CD14-positive monocyte (primary cell): ENCODE data around the gene NAA10. TPM values are rescaled to one million over a fixed set of nuclear protein-coding genes. Genes with fewer than 3 reads are reported as not detected.

Experiments used
- DNase-seq, 3 donors: peaks; one replicate each; pipeline ENCODE4 v3.0.0-alpha.2; 2011 to 2022
- H2AFZ ChIP-seq: 2 replicates; pipeline ENCODE4 v1.6.0; 2012; ENCODE audit warnings: mild to moderate bottlenecking, low read depth, low read length, inconsistent platforms; ENCODE audit not compliant: insufficient read depth, poor library complexity, severe bottlenecking
- H3K27ac ChIP-seq, 2 donors: 1 replicate in 1 of 2; 2 replicates in 1 of 2; pipeline ENCODE4 v1.5.1; 2012 to 2013; ENCODE audit warnings: low read length in 2 of 2, control low read depth in 1 of 2, inconsistent platforms in 1 of 2, low read depth in 1 of 2, mild to moderate bottlenecking in 1 of 2
- H3K27me3 ChIP-seq, 2 donors: one replicate each; pipeline versions ENCODE4 v1.6.0 to v1.6.1; 2011 to 2013; ENCODE audit warnings: low read length in 2 of 2; ENCODE audit not compliant: control insufficient read depth in 2 of 2, insufficient read depth in 2 of 2
- H3K36me3 ChIP-seq, 2 donors: replicated peaks in 1 of 2; 1 replicate in 1 of 2; 2 replicates in 1 of 2; pipeline versions ENCODE4 v1.5.1 to v1.6.1; 2012 to 2013; ENCODE audit warnings: low read length in 2 of 2, control low read depth in 1 of 2, inconsistent platforms in 1 of 2, mild to moderate bottlenecking in 1 of 2; ENCODE audit not compliant: insufficient read depth in 2 of 2, control insufficient read depth in 1 of 2
- H3K4me1 ChIP-seq, 2 donors: 1 replicate in 1 of 2; 2 replicates in 1 of 2; pipeline versions ENCODE4 v1.5.1 to v1.6.1; 2012 to 2013; ENCODE audit warnings: low read length in 2 of 2, control low read depth in 1 of 2, inconsistent platforms in 1 of 2, mild to moderate bottlenecking in 1 of 2, moderate library complexity in 1 of 2; ENCODE audit not compliant: insufficient read depth in 2 of 2, control insufficient read depth in 1 of 2
- H3K4me2 ChIP-seq: replicated peaks from 2 replicates; pipeline ENCODE3; 2012; ENCODE audit warnings: low read length, moderate library complexity, mild to moderate bottlenecking; ENCODE audit not compliant: poor library complexity, severe bottlenecking; ENCODE audit errors: extremely low read depth
- H3K4me3 ChIP-seq, 3 experiments: fragments of 200-600 bp in 1 of 3; sonication (generic) in 1 of 3; replicated peaks in 1 of 3; 1 replicate in 2 of 3; 2 replicates in 1 of 3; pipeline ENCODE4 v1.5.1; 2011 to 2013; ENCODE audit warnings: low read length in 3 of 3, mild to moderate bottlenecking in 3 of 3, control low read depth in 2 of 3, low read depth in 2 of 3, inconsistent platforms in 1 of 3, moderate library complexity in 1 of 3
- H3K79me2 ChIP-seq: 2 replicates; pipeline ENCODE4 v1.6.0; 2012; ENCODE audit warnings: mild to moderate bottlenecking, control low read depth, inconsistent platforms, low read length, moderate library complexity; ENCODE audit not compliant: insufficient read depth
- H3K9ac ChIP-seq: 2 replicates; pipeline ENCODE4 v1.6.0; 2017; ENCODE audit warnings: low read length, mild to moderate bottlenecking; ENCODE audit not compliant: insufficient read depth, poor library complexity, severe bottlenecking
- H3K9me3 ChIP-seq, 2 donors: replicated peaks in 1 of 2; 1 replicate in 1 of 2; 2 replicates in 1 of 2; pipeline versions ENCODE4 v1.5.1 to v1.6.1; 2012 to 2013; ENCODE audit warnings: low read length in 2 of 2, control low read depth in 1 of 2; ENCODE audit not compliant: control insufficient read depth in 1 of 2, insufficient read depth in 1 of 2
- H4K20me1 ChIP-seq: 2 replicates; pipeline ENCODE4 v1.6.0; 2012; ENCODE audit warnings: mild to moderate bottlenecking, low read length, control low read depth, moderate library complexity; ENCODE audit not compliant: insufficient read depth
- H3K27ac Mint-ChIP-seq, 7 donors: one replicate each; pipeline ENCODE4 v1.8.0; 2020; ENCODE audit warnings: mild to moderate bottlenecking in 7 of 7, mixed read lengths in 7 of 7, moderate library complexity in 6 of 7, inconsistent platforms in 2 of 7
- H3K27me3 Mint-ChIP-seq, 3 donors: one replicate each; pipeline ENCODE4 v1.8.0; 2021 to 2022; ENCODE audit warnings: low read depth in 3 of 3, mild to moderate bottlenecking in 3 of 3, mixed read lengths in 3 of 3, moderate library complexity in 3 of 3, inconsistent platforms in 1 of 3
- H3K36me3 Mint-ChIP-seq, 2 donors: one replicate each; pipeline ENCODE4 v1.8.0; 2020; ENCODE audit warnings: mixed read lengths in 2 of 2, inconsistent platforms in 1 of 2, mild to moderate bottlenecking in 1 of 2
- H3K4me1 Mint-ChIP-seq: one replicate; pipeline ENCODE4 v1.8.0; 2020; ENCODE audit warnings: mild to moderate bottlenecking, mixed read lengths
- H3K4me3 Mint-ChIP-seq, 2 donors: one replicate each; pipeline ENCODE4 v1.8.0; 2020; ENCODE audit warnings: mild to moderate bottlenecking in 2 of 2, mixed read lengths in 2 of 2, moderate library complexity in 1 of 2
- H3K9me3 Mint-ChIP-seq, 7 donors: one replicate each; pipeline ENCODE4 v1.8.0; 2020 to 2022; ENCODE audit warnings: mixed read lengths in 7 of 7, mild to moderate bottlenecking in 6 of 7, moderate library complexity in 6 of 7, inconsistent platforms in 2 of 7
- CTCF ChIP-seq: fragments of 200-600 bp; IDR thresholded peaks from one replicate; pipeline ENCODE4 v1.8.0; 2022; ENCODE audit warnings: antibody characterized with exemption, mild to moderate bottlenecking
- WGBS: methylation state at CpG from one replicate; pipeline ENCODE4 v1.1.5; 2013; ENCODE audit warnings: missing lambda C conversion rate; ENCODE audit not compliant: insufficient coverage; 5-methylcytosine and 5-hydroxymethylcytosine counted together
- intact Hi-C, 2 donors: fragments of 100-400 bp; cut with micrococcal nuclease; formaldehyde crosslinking; loops; one replicate each; pipeline versions ENCODE4 v1.15.0 to v1.15.1; 2023
- polyA plus RNA-seq, 3 donors: library from polyadenylated mRNA; depleted of rRNA in 1 of 3; unstranded in 2 of 3; stranded (reverse) in 1 of 3; fragments of 300-500 nt in 2 of 3; fragments of >200 nt in 1 of 3; fragmentation: Illumina TruSeq in 2 of 3; gene quantifications; 1 replicate in 2 of 3; 2 replicates in 1 of 3; pipeline ENCODE4 v1.2.3, GENCODE V29; 2012 to 2021

The NAA10 gene
- polyA plus RNA-seq, 3 donors, result 46.7 to 109 (median 47.9) TPM

GRCh38 chrX:153955228-153955732 lies 20.4 kb upstream of the NAA10 start:
- no peak overlapping the region for H3K27ac ChIP-seq
- H3K4me1 Mint-ChIP-seq, result no peaks in the 10 kb centered on the region
- H3K27me3 Mint-ChIP-seq, result peaks cover 0 to 12% (median 0%) of the 10 kb centered on the region in 3 donors
- TF ChIP-seq CTCF, result no peak
- H3K36me3 ChIP-seq, result peaks cover 85 to 99% of the 10 kb centered on the region in 2 donors
- no peak overlapping the region for H3K9ac ChIP-seq
- no peak overlapping the region for H2AFZ ChIP-seq
- H3K36me3 Mint-ChIP-seq, result peaks cover 63 to 94% of the 10 kb centered on the region in 2 donors
- H3K79me2 ChIP-seq, result peaks cover 10% of the 10 kb centered on the region
- no peak for DNase-seq
- no peaks in the 10 kb centered on the region for H3K27me3 ChIP-seq
- H3K4me3 Mint-ChIP-seq, result no peak overlapping the region
- H3K4me3 ChIP-seq, result no peak overlapping the region
- H4K20me1 ChIP-seq, result peaks cover 98% of the 10 kb centered on the region
- no peak overlapping the region for H3K4me2 ChIP-seq
- no peaks in the 10 kb centered on the region for H3K4me1 ChIP-seq
- peak overlapping the region in 5 of 7 donors; percentile 26 to 81 (median 50) for H3K27ac Mint-ChIP-seq
- intact Hi-C loops, result loop anchor here in 1 of 2 donors (10.0 kb wide), 1 partner anchor 190 kb away; the partner anchor contains the start of gene PLXNB3
- H3K9me3 Mint-ChIP-seq, result peaks cover 0 to 8% (median 0%) of the 10 kb centered on the region in 7 donors
- no peaks in the 10 kb centered on the region for H3K9me3 ChIP-seq
- 93% methylated on average over 5 of the region's 12 CpGs for WGBS

- H3K9me3 Mint-ChIP-seq, result peaks cover 0 to 3% (median 0%) of the 10 kb centered on the region in 7 donors
- TF ChIP-seq CTCF, result no peak
- no peak overlapping the region for H3K4me3 ChIP-seq
- no peak for DNase-seq
- peaks cover 98% of the 10 kb centered on the region for H4K20me1 ChIP-seq
- H3K27ac Mint-ChIP-seq, result peak overlapping the region in 4 of 7 donors; percentile 40 to 81 (median 69)
- no peaks in the 10 kb centered on the region for H3K9me3 ChIP-seq
- H3K27ac ChIP-seq, result no peak overlapping the region
- no peak overlapping the region for H3K4me3 Mint-ChIP-seq
- H3K36me3 Mint-ChIP-seq, result peaks cover 63 to 94% of the 10 kb centered on the region in 2 donors
- no peak overlapping the region for H3K9ac ChIP-seq
- intact Hi-C loops, result loop anchor here (5.0 to 10.0 kb wide), 3 partner anchors 37 to 192 kb away; partner anchors contain the start of gene PLXNB3 (in 2 of the 2)
- WGBS, result 95% methylated on average over 20 of the region's 44 CpGs
- H3K4me2 ChIP-seq, result no peak overlapping the region
- H3K4me1 ChIP-seq, result no peaks in the 10 kb centered on the region
- H3K4me1 Mint-ChIP-seq, result peaks cover under 1% of the 10 kb centered on the region
- H3K27me3 Mint-ChIP-seq, result peaks cover 0 to 7% (median 0%) of the 10 kb centered on the region in 3 donors
- H3K27me3 ChIP-seq, result no peaks in the 10 kb centered on the region
- peaks cover 6% of the 10 kb centered on the region for H3K79me2 ChIP-seq
- no peak overlapping the region for H2AFZ ChIP-seq
- peaks cover 85 to 99% of the 10 kb centered on the region in 2 donors for H3K36me3 ChIP-seq
Observed at GRCh38 chrX:153954558-153955227, 19.9 kb upstream of the NAA10 start.
